K562 (cell line): Measurements from ENCODE around the gene KIAA0513. TPM values are rescaled to one million over a fixed set of nuclear protein-coding genes. Genes with fewer than 3 reads are reported as not detected.

Experiments
- ATAC-seq: fragments of 200-7000 bp; cut with Tn5 transposase; 3 replicates; pipeline ENCODE4 v1.9.1; 2020; ENCODE audit warnings: moderate library complexity
- BruUV-seq: library from RNA; stranded (reverse); fragments of 400-500 nt; replicated peaks from 2 replicates; lab custom pipeline; 2021; lab: Mats Ljungman, UMichigan
- CTCF ChIA-PET: fragments of 300-600 bp; formaldehyde crosslinking; extraction: SDS; loops from one replicate; lab custom pipeline; 2021; ENCODE audit warnings: low intra/inter-chr PET ratio; lab: Yijun Ruan, JAX
- POLR2A ChIA-PET: fragments of 300-600, 350-650 bp; sonication (Branson Sonifier 250); formaldehyde crosslinking; extraction: SDS; loops from one replicate; lab custom pipeline; 2021; ENCODE audit warnings: antibody characterized with exemption, inconsistent platforms; lab: Yijun Ruan, JAX
- DNase-seq, 4 experiments: peaks; one replicate each; pipeline versions ENCODE4 v3.0.0 to v3.0.0-alpha.2; 2011 to 2018; ENCODE audit warnings: low spot score in 3 of 4, mixed read lengths in 3 of 4; ENCODE audit errors: extremely low read depth in 1 of 4
- FAIRE-seq: peaks from 2 replicates; lab custom pipeline; 2011; peaks lifted over from hg19 to GRCh38; lab: Jason Lieb, UNC
- H2AFZ ChIP-seq: 2 replicates; pipeline ENCODE4 v1.6.0; 2011; ENCODE audit warnings: low read depth, low read length, control low read depth, inconsistent platforms
- H3K27ac ChIP-seq: fragments of 200-600 bp; 3 replicates; pipeline ENCODE4 v1.8.0; 2011; ENCODE audit warnings: low read depth, mild to moderate bottlenecking, control low read depth, inconsistent platforms, low read length, moderate library complexity, mixed read lengths; ENCODE audit errors: extremely low read depth
- H3K27me3 ChIP-seq, 2 experiments: fragments of 300-600 bp in 1 of 2; 2 replicates in 1 of 2; 3 replicates in 1 of 2; pipeline versions ENCODE4 v1.6.0 to v1.8.0; 2011; ENCODE audit warnings: inconsistent platforms in 2 of 2, low read length in 2 of 2, mild to moderate bottlenecking in 1 of 2, mixed read lengths in 1 of 2, moderate library complexity in 1 of 2; ENCODE audit not compliant: control insufficient read depth in 2 of 2, insufficient read depth in 2 of 2
- H3K36me3 ChIP-seq: fragments of 300-600 bp; 3 replicates; pipeline ENCODE4 v1.8.0; 2011; ENCODE audit warnings: mild to moderate bottlenecking, low read length, inconsistent platforms; ENCODE audit not compliant: control insufficient read depth, insufficient read depth
- H3K4me1 ChIP-seq, 2 experiments: fragments of 200-600 bp in 1 of 2; replicated peaks in 1 of 2; 2 replicates in 1 of 2; 3 replicates in 1 of 2; pipeline versions ENCODE4 v1.5.1 to v1.8.0; 2011; ENCODE audit warnings: inconsistent platforms in 2 of 2, low read length in 2 of 2, mild to moderate bottlenecking in 1 of 2, mixed read lengths in 1 of 2, moderate library complexity in 1 of 2; ENCODE audit not compliant: control insufficient read depth in 2 of 2, insufficient read depth in 2 of 2
- H3K4me2 ChIP-seq: 2 replicates; pipeline ENCODE4 v1.6.1; 2011; ENCODE audit warnings: low read length, control low read depth, inconsistent platforms, mixed read lengths; ENCODE audit not compliant: insufficient read depth
- H3K4me3 ChIP-seq: fragments of 200-600 bp; sonication (generic), shearing (Covaris generic); 2 replicates; pipeline ENCODE4 v1.5.1; 2016; ENCODE audit warnings: control low read depth, inconsistent platforms
- H3K79me2 ChIP-seq: fragments of 200-600 bp; 3 replicates; pipeline ENCODE4 v1.8.0; 2011; ENCODE audit warnings: low read length, inconsistent platforms; ENCODE audit not compliant: control insufficient read depth, insufficient read depth
- H3K9ac ChIP-seq, 2 experiments: 2 replicates each; pipeline versions ENCODE4 v1.6.0 to v1.6.1; 2011; ENCODE audit warnings: low read depth in 2 of 2, low read length in 2 of 2, control low read depth in 1 of 2, inconsistent platforms in 1 of 2, mild to moderate bottlenecking in 1 of 2, mixed read lengths in 1 of 2; ENCODE audit not compliant: insufficient read depth in 1 of 2
- H3K9me1 ChIP-seq: one replicate; pipeline ENCODE4 v1.6.0; 2011; ENCODE audit warnings: inconsistent platforms, mild to moderate bottlenecking, low read length, moderate library complexity; ENCODE audit not compliant: control insufficient read depth, insufficient read depth
- H3K9me3 ChIP-seq: replicated peaks from 2 replicates; pipeline ENCODE4 v1.5.1; 2011; ENCODE audit warnings: low read depth, low read length, inconsistent platforms; ENCODE audit not compliant: control insufficient read depth, insufficient read depth
- H4K20me1 ChIP-seq: replicated peaks from 2 replicates; pipeline ENCODE4 v1.6.1; 2011; ENCODE audit warnings: low read length, inconsistent platforms, mixed read lengths; ENCODE audit not compliant: control insufficient read depth, insufficient read depth
- C11orf30 ChIP-seq: fragments of 450-650 bp; IDR thresholded peaks from 2 replicates; pipeline ENCODE4 v1.6.1; 2016; ENCODE audit warnings: low read depth, mild to moderate bottlenecking
- MAFF ChIP-seq: IDR thresholded peaks from 2 replicates; pipeline ENCODE4 v1.6.1; 2012; ENCODE audit warnings: low read length, improper control_type of control experiment
- MAFG ChIP-seq: fragments of 450-650 bp; conservative IDR thresholded peaks from 2 replicates; pipeline ENCODE4 v1.6.1; 2016; ENCODE audit warnings: missing genetic modification characterization, missing compliant biosample characterization
- MAFK ChIP-seq: IDR thresholded peaks from 2 replicates; pipeline ENCODE4 v1.6.1; 2011; ENCODE audit warnings: low read length, improper control_type of control experiment
- PREB ChIP-seq: sonication (generic); formaldehyde crosslinking; IDR thresholded peaks from 2 replicates; pipeline ENCODE4 v1.8.1; 2023; ENCODE audit warnings: mild to moderate bottlenecking, missing genetic modification reagents
- ZNF165 ChIP-seq: fragments of 250-450 bp; sonication (Bioruptor Pico); IDR thresholded peaks from 2 replicates; pipeline ENCODE4 v1.4.0; 2020; ENCODE audit warnings: borderline replicate concordance
- ZNF316 ChIP-seq: fragments of 450-650 bp; IDR thresholded peaks from 2 replicates; pipeline ENCODE4 v1.6.1; 2016
- ZNF764 ChIP-seq: fragments of 250-450 bp; sonication (Bioruptor Pico); IDR thresholded peaks from 2 replicates; pipeline ENCODE4 v1.4.0; 2020; ENCODE audit warnings: low read depth, mild to moderate bottlenecking, moderate library complexity
- WGBS: fragments of 100-300 bp; shearing (Covaris generic); methylation state at CpG from one replicate; pipeline ENCODE4 v1.1.6; 2016; ENCODE audit warnings: low coverage, mixed read lengths; ENCODE audit not compliant: insufficient coverage; ENCODE audit errors: missing lambda C conversion rate; 5-methylcytosine and 5-hydroxymethylcytosine counted together
- in situ Hi-C: fragments of 300-500 bp; cut with MboI; formaldehyde crosslinking; loops from 4 replicates; pipeline ENCODE4 v1.15.0; 2018; ENCODE audit warnings: inconsistent platforms, mixed read lengths
- intact Hi-C: fragments of 100-400 bp; cut with micrococcal nuclease; formaldehyde crosslinking; loops from 2 replicates; pipeline ENCODE4 v1.14.2; 2022
- polyA plus RNA-seq, 8 experiments: library from polyadenylated mRNA; depleted of rRNA in 4 of 8; stranded (reverse) in 5 of 8; unstranded in 3 of 8; fragments of >200 nt; fragmentation: Nextera tagmentation in 2 of 8; fragmentation: Illumina TruSeq in 1 of 8; extraction: Ambion mirVana in 2 of 8; extraction: Trizol in 1 of 8; gene quantifications; 2 replicates each; pipeline versions ENCODE4 v1.2.1 to v1.2.3, GENCODE V29; 2011 to 2014; ENCODE audit warnings: inconsistent platforms in 1 of 8, missing spikeins in 1 of 8
- total RNA-seq, 7 experiments: library from RNA; depleted of rRNA in 6 of 7; stranded (reverse); fragments of >200 nt in 6 of 7; fragmentation: Illumina TruSeq in 2 of 7; extraction: Trizol in 2 of 7; gene quantifications; 2 replicates each; pipeline versions ENCODE4 v1.2.1 to v1.2.3, GENCODE V29; 2011 to 2021; ENCODE audit warnings: low replicate concordance in 1 of 7

KIAA0513 gene
- total and polyA plus RNA-seq, 9 of the 15 experiments (the other 6 are each of a cell fraction or from before 2014, with no cell fraction given), result 0.18 to 13.7 (median 10.2) TPM

- Histone ChIP-seq H3K27ac (no peak overlapping the region), H3K9ac (no peak overlapping the region), H3K4me1 (peaks cover 4 to 9% of the 10 kb centered on the region in 2 experiments; a peak in 3 of 5 replicates), H3K27me3 (no peaks in the 10 kb centered on the region), H3K4me2 (no peak overlapping the region), H3K79me2 (peaks cover 21% of the 10 kb centered on the region; the same call in 2 of the 3 replicates), H3K36me3 (peaks cover 76% of the 10 kb centered on the region), H3K4me3 (no peak overlapping the region), H3K9me3 (no peaks in the 10 kb centered on the region), H2AFZ (no peak overlapping the region), H3K9me1 (peaks cover 3% of the 10 kb centered on the region), H4K20me1 (no peaks in the 10 kb centered on the region)
- DNase-seq, result no peak
- no TSS peak for BruUV-seq
- WGBS, result 89% methylated on average over 3 of the region's 3 CpGs
- intact Hi-C loops (no loop called here), in situ Hi-C loops (no loop called here)
- POLR2A ChIA-PET, result interaction anchor here (0.7 to 1.3 kb wide), 2 partner anchors 10 to 43 kb away, joined by 3 to 4 read pairs; no protein-coding TSS in a partner anchor
- CTCF ChIA-PET, result no interaction called here
- no peak for ATAC-seq
- FAIRE-seq, result no peak
- peak; percentile 52 for TF ChIP-seq MAFF
- TF ChIP-seq PREB (CRISPR knock-in tag), result no peak
- TF ChIP-seq C11orf30, result peak; percentile 67; the same call in 1 of the 2 replicates
- 0 out of 2 replicates have a peak, but pooled peaks have one; percentile 35 for TF ChIP-seq MAFG (tag)
- TF ChIP-seq ZNF764 (CRISPR knock-in tag), result no peak
- peak; percentile 87 for TF ChIP-seq ZNF316
- no peak for TF ChIP-seq ZNF165 (CRISPR knock-in tag)
- TF ChIP-seq MAFK, result peak; percentile 48; the same call in 1 of the 2 replicates
Measured at GRCh38 chr16:84992717-84993075, 34.9 kb upstream of the KIAA0513 start.
